ENCODE data around the gene RINL.

- TF ChIP-seq CTCF (IDR thresholded peaks at IDR 0.05; ENCODE audit: borderline replicate concordance, extremely low read depth, low read length, poor library complexity, severe bottlenecking) (no peak), EZH2 (IDR thresholded peaks at IDR 0.05; ENCODE audit: borderline replicate concordance, low read depth, low read length, severe bottlenecking) (no peak)
Measured at GRCh38 chr19:38869160-38869835, 8.8 kb downstream of the RINL start.

All from DND-41 (cell line).